Endothelial cell of umbilical vein (primary cell): ENCODE measurements around the gene RAPGEF4.

ENCODE experiments used
- POLR2A ChIP-seq: IDR thresholded peaks from 2 replicates; pipeline ENCODE4 v1.6.1; 2012; ENCODE audit warnings: low read depth, mild to moderate bottlenecking, control low read depth, low read length
- POLR2AphosphoS5 ChIP-seq: IDR thresholded peaks from 2 replicates; pipeline ENCODE4 v1.6.1; 2012; ENCODE audit warnings: low read depth, mild to moderate bottlenecking, control low read depth, low read length, moderate library complexity; ENCODE audit not compliant: insufficient read depth

- TF ChIP-seq POLR2AphosphoS5 (no peak), POLR2A (no peak)
These were observed 212.0 kb downstream of the RAPGEF4 start for GRCh38 chr2:172947461-172948153.
